ENCODE measurements around the gene DHFR.
"Not testable (repeated sequence)": the region's sequence is repeated elsewhere in the genome, so short reads cannot be mapped to it uniquely, and the experiment has no call there.

Gene DHFR

DNA sequence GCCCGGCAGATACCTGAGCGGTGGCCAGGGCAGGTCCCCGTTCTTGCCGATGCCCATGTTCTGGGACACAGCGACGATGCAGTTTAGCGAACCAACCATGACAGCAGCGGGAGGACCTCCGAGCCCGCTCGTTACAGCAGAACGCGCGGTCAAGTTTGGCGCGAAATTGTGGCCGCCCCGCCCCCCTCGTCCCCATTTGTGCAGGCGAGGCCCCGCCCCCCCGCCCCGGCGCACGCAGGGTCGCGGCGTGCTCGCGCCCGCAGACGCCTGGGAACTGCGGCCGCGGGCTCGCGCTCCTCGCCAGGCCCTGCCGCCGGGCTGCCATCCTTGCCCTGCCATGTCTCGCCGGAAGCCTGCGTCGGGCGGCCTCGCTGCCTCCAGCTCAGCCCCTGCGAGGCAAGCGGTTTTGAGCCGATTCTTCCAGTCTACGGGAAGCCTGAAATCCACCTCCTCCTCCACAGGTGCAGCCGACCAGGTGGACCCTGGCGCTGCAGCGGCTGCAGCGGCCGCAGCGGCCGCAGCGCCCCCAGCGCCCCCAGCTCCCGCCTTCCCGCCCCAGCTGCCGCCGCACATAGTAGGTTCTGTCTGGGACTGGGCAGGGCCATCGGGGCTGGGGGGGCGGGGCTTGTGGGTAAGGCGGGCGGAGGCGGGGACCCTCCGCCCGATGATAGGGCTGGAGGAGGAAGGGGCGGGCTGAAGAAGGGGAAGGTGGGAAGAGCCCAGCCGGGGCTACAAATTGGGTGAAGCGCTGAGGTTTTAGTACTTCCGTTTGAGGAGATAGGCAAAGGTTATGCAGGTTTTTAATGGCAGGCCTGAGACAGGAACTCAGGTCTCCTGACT lies at the start of gene DHFR, which contains the start of gene MSH3:
TSS of gene DHFR (minus strand) at position 593 of the 840 bp plus-strand sequence. CDS start at position 99, 494 bp downstream.
TSS of gene MSH3 (plus strand) at position 262 of the 840 bp plus-strand sequence. CDS start at position 338, 76 bp downstream.
- peak; percentile 96 for DNase-seq

GRCh38 chr5:80704221-80704620 lies 49.4 kb upstream of the DHFR start:
- DNase-seq: no peak

- no peak for DNase-seq
These were observed 49.0 kb upstream of the DHFR start for GRCh38 chr5:80703747-80704146.

DNA sequence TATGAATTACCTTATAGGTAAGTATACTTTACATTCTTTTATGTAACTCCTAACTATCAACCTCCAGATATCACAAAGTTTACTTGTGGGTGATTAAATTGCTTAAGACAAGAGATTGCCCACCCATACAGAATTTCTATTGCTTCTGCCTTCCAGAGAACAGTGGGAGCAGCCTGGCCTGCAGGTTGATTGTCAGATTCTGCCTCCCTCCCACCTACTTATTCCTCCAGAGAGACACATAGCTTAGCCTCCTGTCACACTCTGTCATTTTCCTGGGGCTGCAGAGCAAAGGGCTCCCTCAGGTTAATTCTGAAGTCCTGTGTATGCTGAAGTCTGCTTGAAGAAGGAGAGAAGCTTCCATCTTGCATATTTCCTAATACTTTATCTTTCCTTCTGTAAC lies 48.5 kb upstream of the DHFR start:
- no peak for DNase-seq

- no peak for DNase-seq
These were observed 46.8 kb upstream of the DHFR start for GRCh38 chr5:80701597-80701996.

DNA sequence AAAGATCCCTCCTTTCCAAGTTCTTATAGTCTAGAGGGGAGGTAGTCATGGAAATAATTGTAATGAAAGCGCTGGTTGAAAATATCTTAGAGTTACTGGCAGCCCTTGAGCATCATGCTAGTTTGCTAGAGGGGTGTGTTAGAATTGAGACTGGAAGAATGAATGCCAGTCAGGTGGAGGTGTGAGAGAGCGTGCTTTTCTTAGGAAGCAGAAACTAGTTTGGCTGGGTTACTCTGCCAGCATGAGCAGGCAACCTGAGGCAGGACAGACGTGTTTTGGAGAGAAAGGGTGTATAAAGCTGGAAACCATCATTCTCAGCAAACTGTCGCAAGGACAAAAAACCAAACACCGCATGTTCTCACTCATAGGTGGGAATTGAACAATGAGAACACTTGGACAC lies 43.6 kb upstream of the DHFR start:
- no peak for DNase-seq

GRCh38 chr5:80697100-80697499 lies 42.3 kb upstream of the DHFR start:
- DNase-seq: peak; percentile 6

GRCh38 chr5:80696450-80696849 lies 41.7 kb upstream of the DHFR start:
- DNase-seq: no peak

- DNase-seq: no peak
These were observed 40.9 kb upstream of the DHFR start for GRCh38 chr5:80695666-80696065.

DNA sequence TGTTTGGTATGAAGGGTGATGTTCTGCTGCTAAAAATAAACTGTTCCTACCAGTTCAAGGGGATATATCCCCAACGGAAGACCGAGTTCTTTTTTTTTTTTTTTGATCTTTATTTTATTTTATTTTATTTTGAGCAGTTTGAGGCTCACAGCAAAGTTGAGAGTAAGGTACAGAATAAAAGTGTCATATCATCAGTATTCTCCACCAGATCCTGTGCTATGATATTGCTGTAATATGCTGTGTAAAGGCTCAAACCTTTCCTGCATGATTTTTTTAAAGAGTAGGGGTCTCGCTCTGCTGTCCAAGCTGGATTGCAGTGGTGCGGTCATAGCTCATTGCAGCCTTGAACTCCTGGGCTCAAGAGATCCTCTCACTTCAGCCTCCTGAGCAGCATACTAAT lies 34.8 kb upstream of the DHFR start:
- DNase-seq: no peak

- DNase-seq: no peak
These were observed 34.1 kb upstream of the DHFR start for GRCh38 chr5:80688648-80689420.

DNA sequence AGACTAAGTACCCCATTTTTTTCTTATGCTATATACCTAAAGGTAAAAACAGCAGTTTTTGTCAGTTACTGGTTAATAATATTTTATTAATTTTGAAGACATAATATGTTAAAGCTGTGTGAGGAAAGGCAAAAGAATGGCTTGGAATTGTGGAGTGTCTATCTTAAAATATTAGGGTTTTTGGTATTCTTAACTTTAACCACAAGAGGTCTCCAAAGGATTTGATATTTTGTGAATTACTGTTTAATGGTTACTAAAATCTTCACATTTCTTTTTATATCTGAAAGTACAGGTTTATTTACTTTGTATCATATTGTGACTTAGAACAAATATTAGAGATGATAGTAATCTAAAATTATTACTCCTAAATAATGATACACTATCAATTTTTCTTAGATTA lies 32.0 kb upstream of the DHFR start:
- peak; percentile 50 for DNase-seq

DNA sequence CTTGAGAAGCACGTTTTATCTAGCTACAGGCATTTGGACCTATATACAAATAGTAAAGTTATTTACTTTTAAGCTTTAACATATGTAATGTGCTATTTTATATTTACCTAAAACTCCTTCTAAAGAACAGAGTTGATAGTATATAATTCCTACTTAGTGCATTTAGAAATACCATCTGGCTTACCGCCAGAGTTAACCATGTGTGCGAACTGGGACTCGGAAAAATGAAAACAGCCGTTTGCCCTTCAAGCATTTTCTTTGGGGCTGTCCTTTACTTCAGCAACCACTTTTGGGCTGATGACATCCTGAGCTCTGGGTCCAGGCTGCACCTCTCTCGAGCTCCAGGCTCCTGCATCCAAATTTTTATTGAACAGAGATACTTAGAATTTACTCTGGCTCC lies 21.9 kb upstream of the DHFR start:
- DNase-seq: no peak

DNA sequence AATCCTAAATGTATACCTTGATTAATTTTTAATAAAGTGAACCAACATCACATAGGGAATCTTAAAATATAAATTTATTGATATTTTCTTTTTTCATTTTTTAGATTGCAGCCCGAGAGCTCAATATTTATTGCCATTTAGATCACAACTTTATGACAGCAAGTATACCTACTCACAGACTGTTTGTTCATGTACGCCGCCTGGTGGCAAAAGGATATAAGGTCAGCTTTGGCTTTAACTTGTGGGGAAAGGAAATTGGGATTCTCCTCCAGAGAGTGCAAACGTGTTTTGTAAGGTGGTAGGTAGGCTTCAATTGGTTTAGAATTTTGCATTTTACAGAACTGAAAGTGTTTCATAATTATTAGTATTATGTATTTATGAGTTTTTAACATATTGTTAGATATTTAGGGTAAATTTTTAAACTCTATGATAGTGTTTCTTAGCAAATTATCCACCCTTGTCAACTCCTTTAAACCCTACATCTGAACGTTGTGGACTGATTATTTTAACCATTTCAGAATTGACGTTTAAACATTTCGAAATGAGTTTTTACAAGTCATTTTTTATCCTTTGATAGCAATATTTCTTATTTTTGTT lies 17.5 kb upstream of the DHFR start:
- peak; percentile 87 for DNase-seq

DNA sequence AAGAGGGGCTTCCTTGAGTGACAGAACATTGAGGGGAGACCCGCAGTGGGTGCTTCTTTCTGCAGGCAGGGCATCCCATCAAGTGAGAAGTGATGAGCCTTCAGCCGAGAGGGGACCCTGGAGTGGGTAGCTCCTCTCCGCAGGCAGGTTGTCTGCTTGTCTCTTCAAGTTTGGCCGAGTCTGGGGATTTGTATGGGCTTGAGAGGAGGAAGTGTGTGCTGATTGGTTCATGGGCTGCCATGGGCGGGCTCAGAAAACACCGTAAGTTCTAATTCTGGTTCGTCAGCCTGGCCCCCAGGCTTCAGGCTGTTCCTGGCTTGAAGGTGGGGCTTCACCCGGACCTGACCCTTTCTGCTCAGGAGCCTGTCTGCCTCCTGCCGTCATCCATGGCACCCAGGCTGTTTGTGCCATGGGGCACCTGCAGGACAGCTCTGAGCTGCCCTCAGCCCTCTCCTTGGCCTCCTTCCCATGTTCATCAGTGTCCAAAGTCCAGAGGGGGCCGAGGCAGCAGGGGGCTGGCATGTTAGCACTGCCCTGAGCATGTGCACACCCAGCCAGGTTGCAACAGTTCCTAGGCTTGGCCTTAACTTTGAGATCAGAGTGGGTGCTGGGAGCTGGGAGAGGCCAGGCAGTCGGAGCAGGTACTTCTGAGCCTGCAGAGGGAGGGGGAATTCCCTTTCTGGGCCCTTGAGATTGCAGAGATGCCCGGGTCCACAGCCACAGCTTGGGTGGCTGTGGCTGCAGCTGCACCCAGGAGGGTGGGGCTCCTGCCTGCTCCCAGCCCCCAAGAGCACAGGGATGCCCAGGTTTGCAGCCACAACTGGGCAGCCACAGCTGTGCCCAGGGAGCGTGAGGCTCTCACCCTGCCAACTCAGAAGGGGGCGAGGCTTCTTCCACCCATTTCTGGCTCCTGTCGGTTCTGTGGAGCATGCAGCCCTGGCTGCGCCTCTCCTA lies 13.5 kb upstream of the DHFR start:
- no peak for DNase-seq

DNA sequence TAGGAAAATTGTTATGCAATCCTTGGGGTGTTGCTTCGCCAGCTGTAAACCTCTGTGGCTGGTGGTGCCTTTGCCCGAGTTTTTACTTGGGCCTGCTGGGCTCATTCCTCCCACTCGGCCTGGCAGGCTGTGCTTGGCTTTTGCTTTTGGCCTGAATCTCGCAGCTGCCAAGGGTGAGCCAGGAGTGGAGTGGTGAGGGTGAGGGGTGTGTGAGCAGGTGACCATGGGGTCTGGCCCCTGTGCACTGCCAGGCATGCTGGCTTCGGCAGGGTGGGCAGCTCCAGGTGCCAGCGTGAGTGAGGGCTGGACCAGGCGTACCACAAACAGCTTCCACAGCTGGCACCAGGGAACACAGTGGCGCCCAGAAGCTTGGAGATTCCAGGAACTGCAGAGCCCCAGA lies 12.6 kb upstream of the DHFR start:
- no peak for DNase-seq

DNA sequence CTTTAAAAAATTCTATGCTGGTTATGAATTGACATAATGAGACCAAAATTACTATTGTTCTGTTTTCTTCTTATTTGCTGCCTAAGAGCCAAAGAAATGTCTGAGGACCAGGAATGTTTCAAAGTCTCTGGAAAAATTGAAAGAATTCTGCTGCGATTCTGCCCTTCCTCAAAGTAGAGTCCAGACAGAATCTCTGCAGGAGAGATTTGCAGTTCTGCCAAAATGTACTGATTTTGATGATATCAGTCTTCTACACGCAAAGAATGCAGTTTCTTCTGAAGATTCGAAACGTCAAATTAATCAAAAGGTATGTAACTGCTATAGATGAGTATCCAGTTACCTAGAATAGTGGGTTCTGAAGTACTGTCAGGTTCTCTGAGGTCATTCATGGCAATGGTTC lies 10.3 kb upstream of the DHFR start:
- DNase-seq: no peak

GRCh38 chr5:80662108-80662507 lies 7.3 kb upstream of the DHFR start:
- DNase-seq: no peak

GRCh38 chr5:80660661-80661060 lies 5.9 kb upstream of the DHFR start:
- DNase-seq: not testable (repeated sequence)

DNA sequence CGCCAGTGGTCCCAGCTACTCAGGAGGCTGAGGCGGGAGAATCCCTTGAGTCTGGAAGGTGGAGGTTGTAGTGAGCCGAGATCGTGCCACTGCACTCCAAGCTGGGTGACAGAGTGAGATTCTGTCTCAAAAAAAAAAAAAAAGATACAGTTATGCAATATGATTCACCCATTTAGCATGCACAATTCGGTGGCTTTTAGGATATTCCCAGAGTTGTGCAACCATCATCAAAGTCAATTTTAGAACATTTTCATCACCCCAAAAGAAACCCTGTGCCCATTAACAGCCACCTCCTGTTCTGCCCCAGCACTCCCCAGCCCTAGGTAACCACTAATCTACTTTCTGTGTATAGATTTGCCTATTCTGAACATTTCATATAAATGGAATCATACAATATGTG lies 4.3 kb upstream of the DHFR start:
- no peak for DNase-seq

DNA sequence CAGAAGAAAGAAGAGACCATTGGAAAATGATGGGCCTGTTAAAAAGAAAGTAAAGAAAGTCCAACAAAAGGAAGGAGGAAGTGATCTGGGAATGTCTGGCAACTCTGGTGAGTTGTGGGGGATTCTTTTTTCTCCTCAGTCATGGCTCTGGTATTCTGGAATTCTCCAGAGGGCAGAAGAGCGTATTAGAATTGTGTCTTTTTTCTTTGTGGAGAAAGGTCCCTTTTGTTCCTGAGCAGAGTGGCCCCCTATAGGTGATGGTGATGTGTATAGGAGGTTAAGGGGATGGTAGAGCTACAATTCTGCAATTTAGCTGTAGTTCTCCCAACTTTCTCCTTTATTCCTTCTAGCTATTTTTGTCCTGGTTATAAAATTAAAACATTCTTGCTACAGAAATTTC lies 1.6 kb upstream of the DHFR start:
- peak; percentile 7 for DNase-seq

DNA sequence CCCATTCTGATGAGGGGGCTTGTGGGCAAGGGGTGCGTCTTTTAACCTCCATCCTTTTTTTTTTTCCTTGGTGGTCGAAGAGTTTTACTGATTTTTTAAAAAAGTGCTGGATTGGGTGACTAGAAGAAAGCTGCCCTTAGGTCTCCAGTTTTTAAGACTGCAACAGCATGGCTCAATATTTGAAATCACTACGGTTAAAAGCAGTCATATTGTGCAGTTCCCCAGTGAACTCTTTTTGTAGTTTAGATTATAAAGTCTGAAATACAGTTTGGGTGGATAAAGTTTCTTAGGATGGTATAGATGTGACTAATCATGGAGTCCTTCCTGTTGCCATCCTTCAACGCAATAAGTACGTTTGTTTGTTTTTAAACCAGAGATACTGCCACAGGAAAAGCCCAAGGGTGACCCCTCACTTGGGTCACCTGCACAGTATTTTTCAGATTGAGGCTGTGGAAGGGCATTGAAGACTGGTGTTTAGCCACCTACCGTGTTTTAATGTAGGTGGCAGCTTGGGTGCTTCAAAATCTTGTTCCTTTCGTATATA lies 520 bp upstream of the DHFR start:
- DNase-seq: peak; percentile 57

All from DMS53 (cell line).